ENCODE results near the gene CBX3.

CBX3 gene

GRCh38 chr7:26203016-26203415, 1.5 kb downstream of the CBX3 start:
- H3K27me3 ChIP-seq (ENCODE audit: insufficient read depth, insufficient read length), result no peaks in the 10 kb centered on the region
- H3K36me3 ChIP-seq (ENCODE audit: insufficient read depth, insufficient read length, low read length), result peaks cover 68% of the 10 kb centered on the region
- peaks cover 3% of the 10 kb centered on the region for H3K4me1 ChIP-seq (ENCODE audit: insufficient read depth, insufficient read length)
- no peaks in the 10 kb centered on the region for H3K9me3 ChIP-seq (ENCODE audit: insufficient read depth, low read length)
- H3K4me3 ChIP-seq (ENCODE audit: insufficient read length, low read depth), result peak overlapping the region; percentile 99
- DNase-seq (ENCODE audit: low read depth, low spot score), result no peak
- H3K9ac ChIP-seq (ENCODE audit: insufficient read length, low read depth), result peak overlapping the region; percentile 98
- TF ChIP-seq SUZ12 (IDR thresholded peaks at IDR 0.05; ENCODE audit: extremely low read depth, insufficient read depth, insufficient read length) (no peak), YY1 (IDR thresholded peaks at IDR 0.05; ENCODE audit: insufficient read depth, insufficient read length) (no peak), ZNF274 (IDR thresholded peaks at IDR 0.05; ENCODE audit: low read depth, low read length) (no peak)

DNA sequence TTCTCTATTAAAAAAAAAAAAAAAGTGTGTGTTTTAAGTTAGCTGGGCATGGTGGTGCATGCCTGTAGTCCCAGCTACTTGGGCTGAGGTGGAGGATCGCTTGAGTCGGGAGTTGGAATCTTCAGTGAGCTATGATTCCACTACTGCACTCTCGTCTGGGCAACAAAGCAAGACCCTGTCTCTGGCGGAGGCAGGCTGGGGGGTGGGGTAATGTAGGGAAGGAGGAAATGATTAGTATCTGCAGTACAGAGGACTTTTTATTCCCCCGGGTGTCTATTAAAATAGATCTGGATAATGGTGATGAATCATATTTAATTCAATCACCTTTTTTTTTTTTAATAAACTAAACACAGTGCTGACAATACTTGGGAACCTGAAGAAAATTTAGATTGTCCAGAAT, 6.5 kb downstream of the CBX3 start:
- DNase-seq (ENCODE audit: low read depth, low spot score), result no peak
- Histone ChIP-seq H3K4me3 (ENCODE audit: insufficient read length, low read depth) (no peak overlapping the region), H3K27me3 (ENCODE audit: insufficient read depth, insufficient read length) (no peaks in the 10 kb centered on the region), H3K9me3 (ENCODE audit: insufficient read depth, low read length) (no peaks in the 10 kb centered on the region), H3K4me1 (ENCODE audit: insufficient read depth, insufficient read length) (peaks cover 3% of the 10 kb centered on the region), H3K36me3 (ENCODE audit: insufficient read depth, insufficient read length, low read length) (peaks cover 89% of the 10 kb centered on the region), H3K9ac (ENCODE audit: insufficient read length, low read depth) (no peak overlapping the region)
- TF ChIP-seq ZNF274 (IDR thresholded peaks at IDR 0.05; ENCODE audit: low read depth, low read length) (no peak), YY1 (IDR thresholded peaks at IDR 0.05; ENCODE audit: insufficient read depth, insufficient read length) (no peak), SUZ12 (IDR thresholded peaks at IDR 0.05; ENCODE audit: extremely low read depth, insufficient read depth, insufficient read length) (no peak)

- no peaks in the 10 kb centered on the region for H3K9me3 ChIP-seq (ENCODE audit: insufficient read depth, low read length)
- H3K9ac ChIP-seq (ENCODE audit: insufficient read length, low read depth), result no peak overlapping the region
- H3K4me3 ChIP-seq (ENCODE audit: insufficient read length, low read depth), result no peak overlapping the region
- peaks cover 54% of the 10 kb centered on the region for H3K36me3 ChIP-seq (ENCODE audit: insufficient read depth, insufficient read length, low read length)
- H3K4me1 ChIP-seq (ENCODE audit: insufficient read depth, insufficient read length), result no peaks in the 10 kb centered on the region
- H3K27me3 ChIP-seq (ENCODE audit: insufficient read depth, insufficient read length), result no peaks in the 10 kb centered on the region
- TF ChIP-seq YY1 (IDR thresholded peaks at IDR 0.05; ENCODE audit: insufficient read depth, insufficient read length) (no peak), SUZ12 (IDR thresholded peaks at IDR 0.05; ENCODE audit: extremely low read depth, insufficient read depth, insufficient read length) (no peak), ZNF274 (IDR thresholded peaks at IDR 0.05; ENCODE audit: low read depth, low read length) (no peak)
- no peak for DNase-seq (ENCODE audit: low read depth, low spot score)
Measured at GRCh38 chr7:26212921-26213718, 11.6 kb downstream of the CBX3 start.

GRCh38 chr7:26213807-26214515, 12.4 kb downstream of the CBX3 start:
- no peak for DNase-seq (ENCODE audit: low read depth, low spot score)
- TF ChIP-seq YY1 (IDR thresholded peaks at IDR 0.05; ENCODE audit: insufficient read depth, insufficient read length) (no peak), SUZ12 (IDR thresholded peaks at IDR 0.05; ENCODE audit: extremely low read depth, insufficient read depth, insufficient read length) (no peak), ZNF274 (IDR thresholded peaks at IDR 0.05; ENCODE audit: low read depth, low read length) (no peak)
- Histone ChIP-seq H3K4me1 (ENCODE audit: insufficient read depth, insufficient read length) (no peaks in the 10 kb centered on the region), H3K9me3 (ENCODE audit: insufficient read depth, low read length) (no peaks in the 10 kb centered on the region), H3K27me3 (ENCODE audit: insufficient read depth, insufficient read length) (no peaks in the 10 kb centered on the region), H3K9ac (ENCODE audit: insufficient read length, low read depth) (no peak overlapping the region), H3K36me3 (ENCODE audit: insufficient read depth, insufficient read length, low read length) (peaks cover 46% of the 10 kb centered on the region), H3K4me3 (ENCODE audit: insufficient read length, low read depth) (no peak overlapping the region)

GRCh38 chr7:26216049-26216448, 14.5 kb downstream of the CBX3 start:
- DNase-seq (ENCODE audit: low read depth, low spot score), result no peak
- peaks cover 25% of the 10 kb centered on the region for H3K36me3 ChIP-seq (ENCODE audit: insufficient read depth, insufficient read length, low read length)
- TF ChIP-seq YY1 (IDR thresholded peaks at IDR 0.05; ENCODE audit: insufficient read depth, insufficient read length), result no peak
- no peak for TF ChIP-seq SUZ12 (IDR thresholded peaks at IDR 0.05; ENCODE audit: extremely low read depth, insufficient read depth, insufficient read length)
- no peak for TF ChIP-seq ZNF274 (IDR thresholded peaks at IDR 0.05; ENCODE audit: low read depth, low read length)
- no peaks in the 10 kb centered on the region for H3K27me3 ChIP-seq (ENCODE audit: insufficient read depth, insufficient read length)
- no peaks in the 10 kb centered on the region for H3K4me1 ChIP-seq (ENCODE audit: insufficient read depth, insufficient read length)
- H3K9me3 ChIP-seq (ENCODE audit: insufficient read depth, low read length), result no peaks in the 10 kb centered on the region
- H3K4me3 ChIP-seq (ENCODE audit: insufficient read length, low read depth), result no peak overlapping the region
- no peak overlapping the region for H3K9ac ChIP-seq (ENCODE audit: insufficient read length, low read depth)

DNA sequence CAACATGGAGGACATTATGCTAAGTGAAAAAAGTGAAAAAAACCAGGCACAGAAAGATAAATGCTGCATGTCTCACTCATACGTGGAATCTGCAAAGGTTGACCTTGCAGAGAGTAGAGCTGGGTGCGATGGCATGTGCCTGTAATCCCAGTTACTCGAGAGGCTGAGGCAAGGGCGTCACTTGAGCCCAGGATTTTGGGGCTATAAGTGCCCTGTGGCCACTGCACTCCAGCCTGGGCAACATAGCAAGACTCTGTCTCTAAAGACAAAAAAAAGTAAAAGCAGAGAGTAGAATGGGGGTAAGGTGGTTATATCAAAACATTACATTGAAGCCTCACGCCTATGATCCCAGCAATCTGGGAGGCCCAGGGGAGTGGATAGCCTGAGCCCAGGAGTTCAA, 22.8 kb downstream of the CBX3 start:
- Histone ChIP-seq H3K9ac (ENCODE audit: insufficient read length, low read depth) (no peak overlapping the region), H3K36me3 (ENCODE audit: insufficient read depth, insufficient read length, low read length) (no peaks in the 10 kb centered on the region), H3K9me3 (ENCODE audit: insufficient read depth, low read length) (no peaks in the 10 kb centered on the region), H3K4me1 (ENCODE audit: insufficient read depth, insufficient read length) (no peaks in the 10 kb centered on the region), H3K4me3 (ENCODE audit: insufficient read length, low read depth) (no peak overlapping the region), H3K27me3 (ENCODE audit: insufficient read depth, insufficient read length) (no peaks in the 10 kb centered on the region)
- TF ChIP-seq ZNF274 (IDR thresholded peaks at IDR 0.05; ENCODE audit: low read depth, low read length) (no peak), SUZ12 (IDR thresholded peaks at IDR 0.05; ENCODE audit: extremely low read depth, insufficient read depth, insufficient read length) (no peak), YY1 (IDR thresholded peaks at IDR 0.05; ENCODE audit: insufficient read depth, insufficient read length) (no peak)
- DNase-seq (ENCODE audit: low read depth, low spot score), result no peak

DNA sequence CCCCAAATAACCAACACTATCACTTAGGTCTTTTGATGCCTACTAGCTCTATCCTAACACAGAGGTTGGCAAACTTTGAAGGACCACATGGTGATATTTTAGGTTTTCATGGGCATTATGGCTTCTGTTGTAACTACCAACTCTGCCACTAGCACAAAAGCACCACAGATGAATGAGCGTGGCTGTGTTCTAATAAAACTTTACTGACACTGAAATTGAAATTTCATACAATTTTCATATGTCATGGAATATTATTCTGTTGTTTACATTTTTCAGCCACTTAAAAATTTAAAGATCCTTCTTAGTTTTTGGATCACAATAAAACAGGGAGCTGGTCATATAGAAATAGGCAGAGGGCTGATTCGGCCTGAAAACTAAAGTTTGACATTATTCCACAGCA, 26.4 kb downstream of the CBX3 start:
- no peak overlapping the region for H3K9ac ChIP-seq (ENCODE audit: insufficient read length, low read depth)
- H3K4me3 ChIP-seq (ENCODE audit: insufficient read length, low read depth), result no peak overlapping the region
- no peaks in the 10 kb centered on the region for H3K36me3 ChIP-seq (ENCODE audit: insufficient read depth, insufficient read length, low read length)
- no peaks in the 10 kb centered on the region for H3K27me3 ChIP-seq (ENCODE audit: insufficient read depth, insufficient read length)
- no peaks in the 10 kb centered on the region for H3K4me1 ChIP-seq (ENCODE audit: insufficient read depth, insufficient read length)
- H3K9me3 ChIP-seq (ENCODE audit: insufficient read depth, low read length), result no peaks in the 10 kb centered on the region
- TF ChIP-seq YY1 (IDR thresholded peaks at IDR 0.05; ENCODE audit: insufficient read depth, insufficient read length) (no peak), SUZ12 (IDR thresholded peaks at IDR 0.05; ENCODE audit: extremely low read depth, insufficient read depth, insufficient read length) (no peak), ZNF274 (IDR thresholded peaks at IDR 0.05; ENCODE audit: low read depth, low read length) (no peak)
- DNase-seq (ENCODE audit: low read depth, low spot score), result no peak

Measured in NT2/D1 (cell line).